Stimulated activated CD8-positive, alpha-beta memory T cell treated with anti-CD3 and anti-CD28 coated beads, Interleukin-2, amount 100 ng/mL, for 1 hour (primary cell): Measurements from ENCODE around the gene SGPP1.
"Not testable (repeated sequence)": the region's sequence is repeated elsewhere in the genome, so short reads cannot be mapped to it uniquely, and the experiment has no call there.

Experiments
- DNase-seq, 2 donors: peaks; one replicate each; pipeline ENCODE4 v3.0.0-alpha.2; 2020; ENCODE audit warnings: low read depth in 2 of 2

SGPP1 gene

DNA sequence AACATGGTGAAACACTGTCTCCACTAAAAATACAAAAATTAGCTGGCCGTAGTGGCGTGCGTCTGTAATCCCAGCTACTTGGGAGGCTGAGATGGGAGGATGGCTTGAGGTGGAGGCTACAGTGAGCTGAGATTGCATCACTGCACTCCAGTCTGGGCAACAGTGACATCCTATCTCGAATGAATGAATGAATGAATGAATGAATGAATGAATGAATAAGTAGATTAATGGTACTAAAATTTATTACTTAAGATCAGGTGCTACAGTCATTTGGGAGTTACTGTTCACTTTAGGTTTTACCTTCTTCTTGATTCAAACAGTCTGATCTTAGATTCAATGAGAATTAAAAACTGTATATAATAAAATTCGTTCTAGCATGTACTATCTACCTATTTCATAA, 54.6 kb downstream of the SGPP1 start:
- no peak for DNase-seq

DNA sequence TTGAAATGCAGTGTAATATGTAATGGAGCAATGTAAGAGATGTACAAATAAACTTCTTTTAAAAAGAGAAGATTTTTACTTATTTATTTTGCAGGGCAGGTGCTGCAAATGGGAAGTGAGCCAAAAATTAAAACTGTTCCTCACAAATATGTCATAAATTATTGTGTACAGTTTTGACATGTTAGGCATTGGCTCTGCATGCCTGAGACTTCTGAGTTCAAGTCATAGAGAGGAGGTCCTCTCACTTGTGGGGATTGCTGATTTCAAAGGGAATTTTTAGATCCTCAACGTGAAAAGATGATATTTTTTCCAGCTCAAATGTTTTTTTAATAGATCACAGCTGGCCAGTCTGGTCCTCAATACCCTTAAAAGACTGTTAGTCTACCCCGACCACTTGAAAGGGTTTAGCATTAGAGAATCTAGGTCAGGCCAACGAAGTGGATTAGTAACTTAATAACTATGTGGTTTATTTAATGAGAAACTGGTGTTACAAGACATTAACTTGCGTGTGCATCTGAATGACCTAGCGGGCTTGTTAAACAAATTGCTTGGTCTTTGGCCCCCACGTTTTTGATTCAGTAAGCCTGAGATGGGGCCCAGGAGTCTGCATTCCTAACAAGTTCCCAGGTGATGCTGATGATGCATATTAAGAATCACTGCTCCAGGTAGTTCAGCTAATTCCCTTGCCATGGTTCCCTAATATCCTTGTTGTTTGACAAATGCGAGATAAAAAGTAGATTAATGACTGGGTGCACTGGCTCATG, 55.3 kb downstream of the SGPP1 start:
- DNase-seq = no peak

DNA sequence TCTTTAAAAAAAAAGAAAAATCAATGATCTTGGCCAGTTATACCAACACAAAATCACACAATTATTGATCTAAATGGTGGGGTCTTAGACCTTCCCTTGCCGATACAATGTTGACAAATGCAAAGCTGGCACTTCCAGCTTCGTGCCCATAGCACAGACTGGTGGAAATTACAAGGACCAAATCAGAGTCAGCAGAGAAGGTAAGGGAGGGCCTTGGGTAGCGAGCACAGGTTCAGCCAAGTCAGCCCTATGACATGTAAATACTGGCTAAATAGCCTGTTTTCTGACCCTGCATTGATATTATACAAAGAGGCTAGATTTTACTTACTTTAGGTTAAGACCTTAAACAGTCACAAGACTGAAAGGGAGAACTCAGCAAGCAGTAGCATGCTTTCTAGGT, 55.9 kb downstream of the SGPP1 start:
- no peak for DNase-seq

DNA sequence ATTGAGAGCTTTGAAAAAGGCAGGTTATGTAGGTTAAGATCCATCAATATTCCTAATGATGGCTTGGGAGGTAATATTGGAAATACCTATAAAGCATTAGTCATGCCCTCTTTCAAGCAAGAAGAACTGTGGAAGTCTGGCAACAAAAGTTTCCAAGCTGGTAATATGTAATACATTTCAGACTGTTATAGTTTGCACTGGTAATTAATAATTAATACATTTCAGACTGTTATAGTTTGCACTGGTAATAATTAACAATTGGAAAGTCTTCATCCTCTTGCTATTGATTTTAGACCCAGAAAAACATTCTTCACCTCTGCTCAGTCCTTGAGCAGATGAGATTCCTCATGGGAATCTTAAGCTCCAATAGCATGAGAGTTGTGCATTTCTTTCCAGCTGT, 57.2 kb downstream of the SGPP1 start:
- DNase-seq = no peak

- DNase-seq = no peak
Observed at GRCh38 chr14:63666335-63666734, 61.5 kb downstream of the SGPP1 start.

GRCh38 chr14:63663428-63664341, 64.2 kb downstream of the SGPP1 start:
- no peak for DNase-seq

GRCh38 chr14:63662776-63663175, 65.1 kb downstream of the SGPP1 start:
- no peak for DNase-seq

- DNase-seq = not testable (repeated sequence)
Observed at GRCh38 chr14:63661881-63662280, 66.0 kb downstream of the SGPP1 start.

- no peak for DNase-seq
Observed at GRCh38 chr14:63659726-63660125, 68.1 kb downstream of the SGPP1 start.

GRCh38 chr14:63656194-63656593, 71.7 kb downstream of the SGPP1 start:
- no peak for DNase-seq

GRCh38 chr14:63654936-63655335, 72.9 kb downstream of the SGPP1 start:
- DNase-seq = no peak

- DNase-seq = no peak
Observed at GRCh38 chr14:63654346-63654745, 73.5 kb downstream of the SGPP1 start.

- DNase-seq = no peak
Observed at GRCh38 chr14:63652406-63652805, 75.5 kb downstream of the SGPP1 start.

DNA sequence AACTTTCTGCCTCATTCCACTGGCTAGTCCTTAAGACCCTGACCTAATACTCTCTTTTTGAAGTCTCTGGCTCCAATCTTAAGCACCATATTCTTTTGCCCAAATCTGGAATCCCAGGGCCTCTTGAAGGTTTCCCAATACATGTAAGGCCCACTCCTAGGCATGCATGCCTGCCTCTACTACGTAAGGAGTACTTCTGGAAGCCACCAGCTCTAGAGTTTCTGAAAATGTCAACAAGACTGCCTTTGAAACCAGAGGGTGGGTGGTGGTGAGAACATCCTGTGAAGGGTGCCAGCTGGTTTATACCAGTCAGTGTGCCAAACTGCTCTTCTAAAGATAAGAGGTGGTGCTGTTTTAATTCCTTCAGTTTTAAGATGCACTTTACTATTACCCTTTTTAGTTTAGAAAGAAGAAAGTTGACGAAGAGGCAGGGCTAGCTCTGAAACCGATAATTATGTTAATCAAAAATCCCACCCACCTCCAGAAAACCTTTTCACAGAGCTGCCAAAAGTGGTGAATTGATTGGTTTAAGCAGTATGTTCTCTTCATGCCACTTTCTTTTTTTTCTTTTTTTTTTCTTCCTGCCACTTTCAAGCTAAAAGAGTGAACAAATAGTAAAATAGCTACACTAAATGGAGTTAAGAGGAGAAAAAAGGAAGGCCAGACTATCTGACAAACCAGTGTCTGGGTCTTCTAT, 77.5 kb downstream of the SGPP1 start:
- peak; percentile 12 to 13 for DNase-seq

DNA sequence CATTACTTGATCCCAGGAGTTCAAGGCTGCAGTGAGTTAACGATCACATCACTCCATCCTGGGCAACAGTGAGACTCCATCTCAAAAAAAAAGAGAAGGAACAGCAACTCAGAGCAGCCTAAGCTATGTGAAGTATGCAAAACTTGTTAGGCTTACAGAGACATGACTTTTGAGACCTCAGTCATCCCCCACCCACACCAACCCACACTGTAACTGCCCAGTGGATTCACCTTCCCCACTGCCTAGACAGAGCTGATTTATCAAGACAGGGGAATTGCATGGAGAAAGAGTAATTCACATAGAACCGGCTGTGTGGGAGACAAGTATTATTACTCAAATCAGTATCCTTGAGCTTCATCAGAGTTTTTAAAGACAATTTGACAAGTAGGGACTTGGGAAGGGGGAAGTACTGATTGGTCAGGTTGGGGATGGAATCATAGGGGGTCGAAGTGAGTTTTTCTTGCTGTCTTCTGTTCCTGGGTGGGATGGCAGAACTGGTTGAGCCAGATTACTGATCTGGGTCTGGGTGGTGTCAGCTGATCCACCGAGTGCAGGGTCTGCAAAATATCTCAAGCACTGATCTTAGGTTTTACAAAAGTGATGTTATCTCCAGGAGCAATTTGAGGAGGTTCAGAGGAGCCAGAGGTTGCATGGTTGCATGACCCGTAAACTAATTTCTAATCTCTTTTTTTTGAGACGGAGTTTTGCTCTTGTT, 80.0 kb downstream of the SGPP1 start:
- no peak for DNase-seq

DNA sequence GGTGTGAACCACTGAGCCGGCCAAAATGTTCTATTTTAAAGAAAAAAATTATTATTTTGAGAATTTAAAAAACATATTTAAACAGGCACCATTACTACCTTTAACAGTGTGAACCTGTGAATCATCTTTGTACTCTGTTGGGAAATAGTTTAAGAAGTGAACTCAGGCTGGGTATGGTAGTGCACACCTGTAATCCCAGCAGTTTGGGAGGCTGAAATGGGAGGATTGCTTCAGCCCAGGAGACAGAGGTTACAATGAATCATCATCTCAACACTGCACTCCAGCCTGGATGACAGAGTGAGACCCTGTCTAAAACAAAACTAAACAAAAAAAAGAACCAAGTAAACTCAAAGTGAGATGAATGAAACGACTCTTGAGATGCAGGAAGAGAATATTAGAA, 83.1 kb downstream of the SGPP1 start:
- DNase-seq = no peak

GRCh38 chr14:63642656-63643382, 85.0 kb downstream of the SGPP1 start:
- DNase-seq = no peak

DNA sequence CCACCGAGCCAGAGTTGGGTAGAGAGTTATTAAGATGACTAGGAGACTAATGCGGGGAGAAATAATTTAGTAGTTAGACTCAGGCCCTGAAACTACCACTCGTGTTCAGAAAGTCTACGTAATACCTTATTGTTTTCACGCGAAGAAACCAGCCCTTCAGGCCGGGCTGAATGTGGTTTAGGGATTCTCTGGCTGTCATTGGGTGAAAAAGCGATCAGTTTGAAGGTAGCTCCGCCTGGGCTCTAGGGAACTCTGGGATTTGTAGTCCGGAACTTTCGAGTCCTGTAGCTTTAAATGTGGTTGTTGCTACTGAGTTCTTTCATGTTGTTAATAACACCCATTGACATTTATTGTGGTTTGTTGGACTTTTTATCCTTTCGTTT, 85.6 kb downstream of the SGPP1 start:
- DNase-seq = peak; percentile 44 to 59

DNA sequence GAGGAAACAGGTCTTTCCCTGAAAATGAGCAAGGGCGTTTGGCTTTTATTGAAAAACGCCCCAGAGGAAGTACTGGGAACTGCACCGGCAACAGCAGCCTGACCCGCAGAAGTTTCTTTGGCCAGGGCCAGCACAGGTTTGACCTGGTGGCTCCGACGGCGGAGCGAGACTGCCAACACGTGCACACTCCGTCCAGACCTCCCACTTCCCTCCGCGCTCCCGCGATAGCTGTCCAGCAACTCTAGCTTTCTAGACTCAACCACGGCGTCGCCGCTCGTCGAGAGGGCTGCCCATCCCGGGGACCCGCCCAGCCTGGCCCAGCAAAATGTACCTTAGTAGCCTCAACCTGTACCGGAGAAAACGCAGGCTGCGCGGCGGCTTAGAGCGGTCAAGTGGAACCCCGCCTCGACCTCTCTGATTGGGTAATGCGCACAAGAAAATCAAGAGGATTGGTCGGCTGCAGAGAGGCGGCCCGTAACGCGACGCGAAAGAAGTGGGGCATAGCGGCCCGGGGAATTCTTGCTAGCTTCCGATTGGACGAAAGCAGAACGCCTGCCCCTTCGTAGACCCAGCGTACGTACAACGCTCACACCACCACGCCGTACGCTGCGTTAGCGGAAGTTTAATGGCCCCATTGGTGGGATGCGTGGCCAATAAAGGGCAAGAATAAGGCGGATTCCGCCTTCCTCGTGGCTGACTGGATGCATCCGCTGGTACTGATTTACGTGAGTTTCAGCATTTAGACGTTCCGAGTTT, 86.2 kb downstream of the SGPP1 start, which contains the start of gene WDR89:
Gene WDR89 (minus strand): TSS at position 399 of the 756 bp plus-strand sequence. CDS start 41,929 bp downstream, outside the sequence.
- DNase-seq = peak; percentile 92 to 93

GRCh38 chr14:63638493-63638892, 89.4 kb downstream of the SGPP1 start:
- no peak for DNase-seq
